Activated B cell treated with CpG ODN at 0.5 μM for 24 hours (primary cell): ENCODE data around the gene SMAD6. TPM values are rescaled to one million over a fixed set of nuclear protein-coding genes. Genes with fewer than 3 reads are reported as not detected.

Experiments used
- ATAC-seq: fragments of 200-7000 bp; cut with Tn5 transposase; one replicate; pipeline ENCODE4 v1.10.0; 2021; ENCODE audit warnings: low read depth, mild to moderate bottlenecking, moderate library complexity
- CTCF ChIA-PET: fragments of 350-600 bp; sonication (Branson Sonifier 250); formaldehyde crosslinking; loops from one replicate; lab custom pipeline; 2021; ENCODE audit warnings: antibody characterized with exemption; lab: Charles Lee
- POLR2A ChIA-PET: fragments of 350-600 bp; sonication (Branson Sonifier 250); formaldehyde crosslinking; loops from one replicate; lab custom pipeline; 2021; ENCODE audit warnings: antibody characterized with exemption; lab: Charles Lee
- DNase-seq: peaks from one replicate; pipeline ENCODE4 v3.0.0; 2022
- H3K27ac Mint-ChIP-seq: one replicate; pipeline ENCODE4 v1.8.0; 2020; ENCODE audit warnings: mixed read lengths
- H3K27me3 Mint-ChIP-seq: one replicate; pipeline ENCODE4 v1.8.0; 2021; ENCODE audit warnings: mixed read lengths
- H3K36me3 Mint-ChIP-seq: one replicate; pipeline ENCODE4 v1.8.0; 2021; ENCODE audit warnings: low read depth, mixed read lengths
- H3K4me1 Mint-ChIP-seq: one replicate; pipeline ENCODE4 v1.8.0; 2021; ENCODE audit warnings: mixed read lengths
- H3K4me3 Mint-ChIP-seq: one replicate; pipeline ENCODE4 v1.8.0; 2020; ENCODE audit warnings: mild to moderate bottlenecking, mixed read lengths
- H3K9me3 Mint-ChIP-seq: one replicate; pipeline ENCODE4 v1.8.0; 2020; ENCODE audit warnings: mixed read lengths
- CTCF ChIP-seq: fragments of 200-600 bp; IDR thresholded peaks from one replicate; pipeline ENCODE4 v1.8.0; 2022; ENCODE audit warnings: antibody characterized with exemption, mild to moderate bottlenecking
- intact Hi-C: fragments of 100-400 bp; cut with micrococcal nuclease; formaldehyde crosslinking; loops from one replicate; pipeline ENCODE4 v1.15.1; 2024
- total RNA-seq: library from RNA; stranded (reverse); gene quantifications from 2 replicates; pipeline ENCODE4 v1.2.3, GENCODE V29; 2022

Gene SMAD6
- total RNA-seq, 1 donor from 2014 or later, result 0.04 TPM

DNA sequence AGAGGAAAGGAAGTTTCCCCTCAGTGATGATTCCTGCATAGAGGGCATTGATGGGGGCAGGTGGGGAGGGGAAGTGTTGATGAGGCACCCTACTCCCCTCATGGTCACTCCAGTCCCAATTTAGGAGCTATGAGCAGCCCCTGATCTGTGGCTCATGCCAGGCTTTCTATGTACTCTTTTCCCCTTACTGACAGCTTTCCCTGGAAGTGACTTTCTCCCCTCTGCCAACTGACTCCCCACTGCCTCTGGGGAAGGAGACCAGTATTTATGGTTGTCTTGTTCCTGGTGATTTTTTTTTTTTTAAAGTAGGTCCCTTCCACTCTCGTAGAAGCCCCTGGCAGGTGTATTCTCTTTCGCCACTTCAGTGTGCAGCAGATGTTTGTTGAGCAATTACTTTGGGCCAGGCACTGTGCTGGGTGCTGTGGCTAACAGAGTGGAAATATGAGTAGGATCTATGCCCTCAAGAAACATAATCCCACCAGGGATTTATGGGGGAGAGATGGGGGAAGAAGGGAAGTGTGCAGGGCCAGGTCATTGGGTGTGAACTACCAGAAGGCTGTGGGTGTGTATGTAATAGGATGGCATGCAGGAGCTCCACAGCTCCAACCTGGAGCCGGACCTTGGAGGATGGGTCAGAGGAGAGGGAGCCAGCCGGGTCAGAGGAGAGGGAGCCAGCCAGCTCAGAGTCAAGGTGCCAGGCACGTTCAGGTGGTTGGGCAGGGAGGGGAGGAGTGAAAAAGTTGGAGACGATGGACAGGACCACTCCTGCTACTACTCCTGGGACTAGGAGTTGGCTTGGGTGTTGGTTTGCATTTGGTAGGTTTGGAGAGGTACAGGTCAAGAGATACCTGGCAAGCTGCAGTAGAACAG lies 3.5 kb downstream of the SMAD6 start:
- CTCF ChIA-PET, result no interaction called here
- H3K27ac Mint-ChIP-seq, result peak overlapping the region; percentile 18
- ATAC-seq, result no peak
- H3K4me1 Mint-ChIP-seq, result peaks cover 16% of the 10 kb centered on the region
- no peaks in the 10 kb centered on the region for H3K9me3 Mint-ChIP-seq
- POLR2A ChIA-PET, result interaction anchor here (0.6 kb wide), 1 partner anchor 231 kb away, joined by 5 read pairs; no protein-coding TSS in a partner anchor
- H3K36me3 Mint-ChIP-seq, result peaks cover 5% of the 10 kb centered on the region
- peaks cover 18% of the 10 kb centered on the region for H3K27me3 Mint-ChIP-seq
- TF ChIP-seq CTCF, result no peak
- H3K4me3 Mint-ChIP-seq, result no peak overlapping the region
- intact Hi-C loops, result no loop called here
- no peak for DNase-seq

- TF ChIP-seq CTCF, result no peak
- no peak overlapping the region for H3K4me3 Mint-ChIP-seq
- H3K4me1 Mint-ChIP-seq, result peaks cover 15% of the 10 kb centered on the region
- no peak for DNase-seq
- intact Hi-C loops, result no loop called here
- H3K9me3 Mint-ChIP-seq, result no peaks in the 10 kb centered on the region
- peaks cover 3% of the 10 kb centered on the region for H3K36me3 Mint-ChIP-seq
- ChIA-PET CTCF (no interaction called here), POLR2A (no interaction called here)
- no peak for ATAC-seq
- no peak overlapping the region for H3K27ac Mint-ChIP-seq
- peaks cover 18% of the 10 kb centered on the region for H3K27me3 Mint-ChIP-seq
These were observed 4.2 kb downstream of the SMAD6 start for GRCh38 chr15:66706225-66706732.

GRCh38 chr15:66706840-66707239 lies 4.8 kb downstream of the SMAD6 start:
- H3K27ac Mint-ChIP-seq, result no peak overlapping the region
- ATAC-seq (no peak), DNase-seq (no peak)
- CTCF ChIA-PET, result no interaction called here
- no peaks in the 10 kb centered on the region for H3K9me3 Mint-ChIP-seq
- no peak for TF ChIP-seq CTCF
- peaks cover 10% of the 10 kb centered on the region for H3K4me1 Mint-ChIP-seq
- POLR2A ChIA-PET, result no interaction called here
- H3K27me3 Mint-ChIP-seq, result peaks cover 18% of the 10 kb centered on the region
- H3K4me3 Mint-ChIP-seq, result no peak overlapping the region
- no peaks in the 10 kb centered on the region for H3K36me3 Mint-ChIP-seq
- intact Hi-C loops, result no loop called here

- Mint-ChIP-seq H3K4me1 (peaks cover 5% of the 10 kb centered on the region), H3K36me3 (no peaks in the 10 kb centered on the region), H3K4me3 (no peak overlapping the region), H3K27me3 (peaks cover 15% of the 10 kb centered on the region), H3K27ac (no peak overlapping the region), H3K9me3 (no peaks in the 10 kb centered on the region)
- DNase-seq (no peak), ATAC-seq (no peak)
- no peak for TF ChIP-seq CTCF
- ChIA-PET CTCF (no interaction called here), POLR2A (no interaction called here)
- intact Hi-C loops, result no loop called here
These were observed 5.5 kb downstream of the SMAD6 start for GRCh38 chr15:66707310-66708082.

DNA sequence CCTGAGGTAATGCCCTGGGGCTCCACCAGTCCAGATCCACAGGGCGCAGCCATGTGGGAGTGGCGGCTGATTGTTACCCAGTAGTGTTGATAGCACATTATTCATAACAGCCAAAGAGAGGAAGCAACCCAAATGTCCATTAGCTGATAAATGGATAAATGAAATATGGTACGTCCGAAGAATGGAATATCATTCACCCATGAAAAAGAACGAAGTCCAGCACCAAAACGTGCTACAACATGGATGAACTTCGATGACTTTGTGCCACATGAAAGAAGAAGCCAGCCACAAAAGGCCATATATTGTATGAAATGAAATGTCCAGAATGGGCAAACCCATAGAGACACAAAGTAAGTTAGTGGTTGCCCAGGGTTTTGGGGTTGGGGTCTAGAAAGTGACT lies 6.4 kb downstream of the SMAD6 start:
- Mint-ChIP-seq H3K36me3 (no peaks in the 10 kb centered on the region), H3K27me3 (peaks cover 14% of the 10 kb centered on the region), H3K27ac (no peak overlapping the region), H3K4me1 (peaks cover 3% of the 10 kb centered on the region), H3K9me3 (no peaks in the 10 kb centered on the region), H3K4me3 (no peak overlapping the region)
- intact Hi-C loops, result no loop called here
- TF ChIP-seq CTCF, result no peak
- POLR2A ChIA-PET, result no interaction called here
- CTCF ChIA-PET, result no interaction called here
- DNase-seq, result no peak
- no peak for ATAC-seq
